Measurements from ENCODE around the gene PROK2. TPM values are rescaled to one million over a fixed set of nuclear protein-coding genes. Genes with fewer than 3 reads are reported as not detected.

The PROK2 gene
- total RNA-seq, 2 donors from 2014 or later, result not detected

GRCh38 chr3:71796290-71796689 lies 11.3 kb upstream of the PROK2 start:
- no peak for ATAC-seq
- H3K4me1 ChIP-seq, result no peaks in the 10 kb centered on the region
- H3K36me3 ChIP-seq (replicated peaks in 1 of 2; ENCODE audit: insufficient read depth in 1 of 2, low read depth in 2 of 2), result no peaks in the 10 kb centered on the region
- no peak for TF ChIP-seq POLR2A (IDR thresholded peaks at IDR 0.05)
- intact Hi-C loops (cut with DNase I), result no loop called here
- H3K27ac ChIP-seq, result no peak overlapping the region
- DNase-seq, result no peak
- 91 to 92% methylated on average over 3 of the region's 3 CpGs for WGBS, 2 donors
- peaks cover 0 to 3% of the 10 kb centered on the region in 2 donors for H3K27me3 ChIP-seq
- H3K9me3 ChIP-seq, result no peaks in the 10 kb centered on the region
- no peak overlapping the region for H3K4me3 ChIP-seq

GRCh38 chr3:71791634-71792033 lies 6.7 kb upstream of the PROK2 start:
- DNase-seq (no peak), ATAC-seq (no peak)
- no peaks in the 10 kb centered on the region for H3K36me3 ChIP-seq (replicated peaks in 1 of 2; ENCODE audit: insufficient read depth in 1 of 2, low read depth in 2 of 2)
- WGBS, 2 donors, result 73 to 96% methylated on average over 1 of the region's 1 CpG
- no peak overlapping the region for H3K27ac ChIP-seq
- no peaks in the 10 kb centered on the region for H3K9me3 ChIP-seq
- no peak overlapping the region for H3K4me3 ChIP-seq
- TF ChIP-seq CTCF (IDR thresholded peaks at IDR 0.05) (no peak), POLR2A (IDR thresholded peaks at IDR 0.05) (no peak)
- intact Hi-C loops (cut with DNase I), result no loop called here
- peaks cover 0 to 3% of the 10 kb centered on the region in 2 donors for H3K27me3 ChIP-seq
- H3K4me1 ChIP-seq, result no peaks in the 10 kb centered on the region

- Histone ChIP-seq H3K9me3 (no peaks in the 10 kb centered on the region), H3K4me3 (no peak overlapping the region)
These were observed 5.0 kb upstream of the PROK2 start for GRCh38 chr3:71789922-71790321.

GRCh38 chr3:71787851-71788405 lies 3.0 kb upstream of the PROK2 start:
- WGBS, 2 donors, result 89 to 91% methylated on average over 7 of the region's 7 CpGs
- intact Hi-C loops (cut with DNase I), result no loop called here
- Histone ChIP-seq H3K4me1 (peaks cover 16% of the 10 kb centered on the region), H3K36me3 (replicated peaks in 1 of 2; ENCODE audit: insufficient read depth in 1 of 2, low read depth in 2 of 2) (no peaks in the 10 kb centered on the region), H3K27ac (no peak overlapping the region), H3K27me3 (peaks cover 0 to 15% of the 10 kb centered on the region in 2 donors), H3K4me3 (no peak overlapping the region), H3K9me3 (no peaks in the 10 kb centered on the region)
- ATAC-seq (no peak), DNase-seq (no peak)
- no peak for TF ChIP-seq CTCF (IDR thresholded peaks at IDR 0.05)
- no peak for TF ChIP-seq POLR2A (IDR thresholded peaks at IDR 0.05)

More at GRCh38 chr3:71789922-71790321, 5.0 kb upstream of the PROK2 start:
- H3K4me1 ChIP-seq, result peaks cover 7% of the 10 kb centered on the region
- DNase-seq, result no peak
- H3K27me3 ChIP-seq, result peaks cover 0 to 3% of the 10 kb centered on the region in 2 donors
- ATAC-seq, result no peak
- WGBS, 2 donors, result 79 to 87% methylated on average over 1 of the region's 1 CpG
- H3K27ac ChIP-seq, result no peak overlapping the region
- no peak for TF ChIP-seq CTCF (IDR thresholded peaks at IDR 0.05)
- TF ChIP-seq POLR2A (IDR thresholded peaks at IDR 0.05), result no peak
- intact Hi-C loops (cut with DNase I), result no loop called here
- no peaks in the 10 kb centered on the region for H3K36me3 ChIP-seq (replicated peaks in 1 of 2; ENCODE audit: insufficient read depth in 1 of 2, low read depth in 2 of 2)

- no peak for TF ChIP-seq CTCF (IDR thresholded peaks at IDR 0.05)
- no peak for TF ChIP-seq POLR2A (IDR thresholded peaks at IDR 0.05)
- no peak overlapping the region for H3K27ac ChIP-seq
- intact Hi-C loops (cut with DNase I), result no loop called here
These were observed 1.6 kb upstream of the PROK2 start for GRCh38 chr3:71786551-71786950.

More at GRCh38 chr3:71786551-71786950, 1.6 kb upstream of the PROK2 start:
- ATAC-seq (no peak), DNase-seq (no peak)
- Histone ChIP-seq H3K27me3 (peaks cover 0 to 18% of the 10 kb centered on the region in 2 donors), H3K4me1 (peaks cover 16% of the 10 kb centered on the region), H3K36me3 (replicated peaks in 1 of 2; ENCODE audit: insufficient read depth in 1 of 2, low read depth in 2 of 2) (no peaks in the 10 kb centered on the region), H3K4me3 (no peak overlapping the region), H3K9me3 (no peaks in the 10 kb centered on the region)
- WGBS, 2 donors, result 47 to 63% methylated on average over 6 of the region's 6 CpGs

Data from body of pancreas (tissue), 4 donors.